Uterus (tissue), 4 donors: ENCODE measurements around the gene ATP11A. TPM values are rescaled to one million over a fixed set of nuclear protein-coding genes. Genes with fewer than 3 reads are reported as not detected.
A peak's percentile ranks its signal among the peaks of the same experiment; 100 is the strongest.

ENCODE experiments used
- DNase-seq, 2 donors: peaks; one replicate each; pipeline ENCODE4 v3.0.0-alpha.2; 2019 to 2020
- H3K27ac ChIP-seq, 2 donors: fragments of 200-600 bp; sonication (generic); 1 replicate in 1 of 2; 2 replicates in 1 of 2; pipeline ENCODE4 v1.5.1; 2016 to 2018
- H3K27me3 ChIP-seq, 2 donors: fragments of 200-600 bp; sonication (generic); one replicate each; pipeline ENCODE4 v1.5.1; 2018 to 2019; ENCODE audit warnings: control low read depth in 1 of 2
- H3K36me3 ChIP-seq, 2 donors: fragments of 200-600 bp; sonication (generic); one replicate each; pipeline ENCODE4 v1.5.1; 2019; ENCODE audit warnings: control low read depth in 1 of 2
- H3K4me1 ChIP-seq, 2 donors: fragments of 200-600 bp; sonication (generic); one replicate each; pipeline ENCODE4 v1.5.1; 2018 to 2019; ENCODE audit warnings: control low read depth in 1 of 2
- H3K4me3 ChIP-seq, 2 donors: fragments of 200-600 bp; sonication (generic); 1 replicate in 1 of 2; 2 replicates in 1 of 2; pipeline ENCODE4 v1.5.1; 2018 to 2019; ENCODE audit warnings: mild to moderate bottlenecking in 1 of 2
- H3K9me3 ChIP-seq, 2 donors: fragments of 200-600 bp; sonication (generic); one replicate each; pipeline ENCODE4 v1.5.1; 2019; ENCODE audit warnings: control low read depth in 1 of 2
- CTCF ChIP-seq, 4 experiments: fragments of 200-600 bp in 2 of 4; fragments of 450-650 bp in 2 of 4; sonication (generic) in 2 of 4; IDR thresholded peaks; one replicate each; pipeline ENCODE4 v1.5.1; 2016 to 2019; ENCODE audit warnings: antibody characterized with exemption in 4 of 4, mild to moderate bottlenecking in 2 of 4, moderate library complexity in 1 of 4
- POLR2A ChIP-seq, 2 donors: fragments of 450-650 bp; IDR thresholded peaks; one replicate each; pipeline ENCODE4 v1.6.1; 2016; ENCODE audit warnings: antibody characterized with exemption in 2 of 2, mild to moderate bottlenecking in 1 of 2, moderate library complexity in 1 of 2
- intact Hi-C: fragments of 100-400 bp; cut with DNase I; formaldehyde crosslinking; loops from one replicate; pipeline ENCODE4 v1.15.1; 2023; ENCODE audit warnings: low total_unique reads
- total RNA-seq, 4 donors: library from RNA; depleted of rRNA in 3 of 4; stranded (reverse); fragments of >200 nt in 3 of 4; gene quantifications; one replicate each; pipeline versions ENCODE4 v1.1.0 to v1.2.4, GENCODE V29; 2014 to 2023
- donor health status: DM: yes; HTN: yes; CAD: no.

The ATP11A gene
- total RNA-seq, 4 donors from 2014 or later: 12.8 to 149 (median 22.8) TPM

- no peak overlapping the region for H3K27ac ChIP-seq
- intact Hi-C loops: no loop called here
- H3K36me3 ChIP-seq: no peaks in the 10 kb centered on the region
- H3K27me3 ChIP-seq: no peaks in the 10 kb centered on the region
- H3K4me1 ChIP-seq: no peaks in the 10 kb centered on the region
- no peak overlapping the region for H3K4me3 ChIP-seq
- no peaks in the 10 kb centered on the region for H3K9me3 ChIP-seq
- DNase-seq: no peak
- TF ChIP-seq CTCF (IDR thresholded peaks at IDR 0.05) (no peak), POLR2A (IDR thresholded peaks at IDR 0.05) (no peak)
Observed at GRCh38 chr13:112773601-112774447, 84.0 kb downstream of the ATP11A start.

- H3K27ac ChIP-seq: no peak overlapping the region
- no peaks in the 10 kb centered on the region for H3K36me3 ChIP-seq
- H3K4me3 ChIP-seq: no peak overlapping the region
- H3K27me3 ChIP-seq: no peaks in the 10 kb centered on the region
- no peaks in the 10 kb centered on the region for H3K4me1 ChIP-seq
- intact Hi-C loops: no loop called here
- DNase-seq: no peak
- H3K9me3 ChIP-seq: no peaks in the 10 kb centered on the region
- no peak for TF ChIP-seq CTCF (IDR thresholded peaks at IDR 0.05)
- TF ChIP-seq POLR2A (IDR thresholded peaks at IDR 0.05): no peak
Observed at GRCh38 chr13:112774448-112774792, 84.6 kb downstream of the ATP11A start.

GRCh38 chr13:112774829-112775565, 85.2 kb downstream of the ATP11A start:
- H3K4me1 ChIP-seq: no peaks in the 10 kb centered on the region
- H3K27me3 ChIP-seq: no peaks in the 10 kb centered on the region
- intact Hi-C loops: no loop called here
- no peak for DNase-seq
- H3K9me3 ChIP-seq: no peaks in the 10 kb centered on the region
- H3K36me3 ChIP-seq: no peaks in the 10 kb centered on the region
- H3K27ac ChIP-seq: no peak overlapping the region
- no peak overlapping the region for H3K4me3 ChIP-seq
- no peak for TF ChIP-seq CTCF (IDR thresholded peaks at IDR 0.05)
- TF ChIP-seq POLR2A (IDR thresholded peaks at IDR 0.05): no peak

- H3K4me1 ChIP-seq: no peaks in the 10 kb centered on the region
- H3K27me3 ChIP-seq: no peaks in the 10 kb centered on the region
- no peaks in the 10 kb centered on the region for H3K9me3 ChIP-seq
- no peak for TF ChIP-seq CTCF (IDR thresholded peaks at IDR 0.05)
- TF ChIP-seq POLR2A (IDR thresholded peaks at IDR 0.05): no peak
- H3K4me3 ChIP-seq: no peak overlapping the region
- no peak for DNase-seq
- intact Hi-C loops: no loop called here
- no peak overlapping the region for H3K27ac ChIP-seq
- no peaks in the 10 kb centered on the region for H3K36me3 ChIP-seq
Observed at GRCh38 chr13:112775791-112776279, 86.0 kb downstream of the ATP11A start.

GRCh38 chr13:112776354-112776753, 86.5 kb downstream of the ATP11A start:
- peak in 1 of 2 donors; percentile 3 for DNase-seq
- Histone ChIP-seq H3K36me3 (no peaks in the 10 kb centered on the region), H3K9me3 (no peaks in the 10 kb centered on the region), H3K4me1 (peaks cover 0 to 2% of the 10 kb centered on the region in 2 donors), H3K27ac (no peak overlapping the region), H3K27me3 (no peaks in the 10 kb centered on the region), H3K4me3 (no peak overlapping the region)
- TF ChIP-seq POLR2A (IDR thresholded peaks at IDR 0.05) (no peak), CTCF (IDR thresholded peaks at IDR 0.05) (no peak)
- intact Hi-C loops: no loop called here
